HT-29 (cell line): ENCODE data around the gene POU3F3. TPM values are rescaled to one million over a fixed set of nuclear protein-coding genes. Genes with fewer than 3 reads are reported as not detected.

Source experiments
- small RNA-seq: library from RNA; depleted of rRNA; stranded (forward); fragments of <200 nt; gene quantifications from one replicate; pipeline ENCODE3, GENCODE V24; 2014
- total RNA-seq: library from RNA; depleted of rRNA; stranded (reverse); fragments of >200 nt; shearing (Covaris generic); gene quantifications from 2 replicates; pipeline ENCODE4 v1.2.3, GENCODE V29; 2014; rRNA removed

Gene POU3F3
- total RNA-seq, 1 experiment from 2014 or later: not detected

Small RNA genes within 50 kb of the gene (small RNA-seq; reads per million reads assigned to genes)
- gene AC018730.1: not detected

Other genes starting within 250 kb of the POU3F3 start
- 24.8 and 25.4 TPM in 2 replicates for gene MRPS9, start 184.0 kb downstream of the POU3F3 start, total RNA-seq